Activated B cell treated with CpG ODN at 0.5 μM for 24 hours (primary cell): ENCODE results near the gene CNGA1. TPM values are rescaled to one million over a fixed set of nuclear protein-coding genes. Genes with fewer than 3 reads are reported as not detected.
A peak's percentile ranks its signal among the peaks of the same experiment; 100 is the strongest.

Experiments
- ATAC-seq: fragments of 200-7000 bp; cut with Tn5 transposase; one replicate; pipeline ENCODE4 v1.10.0; 2021; ENCODE audit warnings: low read depth, mild to moderate bottlenecking, moderate library complexity
- CTCF ChIA-PET: fragments of 350-600 bp; sonication (Branson Sonifier 250); formaldehyde crosslinking; loops from one replicate; lab custom pipeline; 2021; ENCODE audit warnings: antibody characterized with exemption; lab: Charles Lee
- POLR2A ChIA-PET: fragments of 350-600 bp; sonication (Branson Sonifier 250); formaldehyde crosslinking; loops from one replicate; lab custom pipeline; 2021; ENCODE audit warnings: antibody characterized with exemption; lab: Charles Lee
- DNase-seq: peaks from one replicate; pipeline ENCODE4 v3.0.0; 2022
- H3K27ac Mint-ChIP-seq: one replicate; pipeline ENCODE4 v1.8.0; 2020; ENCODE audit warnings: mixed read lengths
- H3K27me3 Mint-ChIP-seq: one replicate; pipeline ENCODE4 v1.8.0; 2021; ENCODE audit warnings: mixed read lengths
- H3K36me3 Mint-ChIP-seq: one replicate; pipeline ENCODE4 v1.8.0; 2021; ENCODE audit warnings: low read depth, mixed read lengths
- H3K4me1 Mint-ChIP-seq: one replicate; pipeline ENCODE4 v1.8.0; 2021; ENCODE audit warnings: mixed read lengths
- H3K4me3 Mint-ChIP-seq: one replicate; pipeline ENCODE4 v1.8.0; 2020; ENCODE audit warnings: mild to moderate bottlenecking, mixed read lengths
- H3K9me3 Mint-ChIP-seq: one replicate; pipeline ENCODE4 v1.8.0; 2020; ENCODE audit warnings: mixed read lengths
- CTCF ChIP-seq: fragments of 200-600 bp; IDR thresholded peaks from one replicate; pipeline ENCODE4 v1.8.0; 2022; ENCODE audit warnings: antibody characterized with exemption, mild to moderate bottlenecking
- intact Hi-C: fragments of 100-400 bp; cut with micrococcal nuclease; formaldehyde crosslinking; loops from one replicate; pipeline ENCODE4 v1.15.1; 2024
- total RNA-seq: library from RNA; stranded (reverse); gene quantifications from 2 replicates; pipeline ENCODE4 v1.2.3, GENCODE V29; 2022

The CNGA1 gene
- total RNA-seq, 1 donor from 2014 or later = not detected

- ATAC-seq = no peak
- no peak for TF ChIP-seq CTCF
- ChIA-PET POLR2A (interaction anchor here (1.2 kb wide), 1 partner anchor 8 kb away, joined by 8 read pairs; no protein-coding TSS in a partner anchor), CTCF (no interaction called here)
- Mint-ChIP-seq H3K27ac (no peak overlapping the region), H3K9me3 (no peaks in the 10 kb centered on the region), H3K27me3 (peaks cover 17% of the 10 kb centered on the region), H3K4me3 (no peak overlapping the region), H3K36me3 (no peaks in the 10 kb centered on the region), H3K4me1 (peaks cover 66% of the 10 kb centered on the region)
- DNase-seq = no peak
- intact Hi-C loops = no loop called here
Measured at GRCh38 chr4:48038666-48039065, 22.2 kb upstream of the CNGA1 start.

- no peak for TF ChIP-seq CTCF
- Mint-ChIP-seq H3K4me1 (peaks cover 53% of the 10 kb centered on the region), H3K4me3 (peak overlapping the region; percentile 58), H3K27me3 (peaks cover 8% of the 10 kb centered on the region), H3K36me3 (no peaks in the 10 kb centered on the region), H3K27ac (peak overlapping the region; percentile 92), H3K9me3 (no peaks in the 10 kb centered on the region)
- no peak for DNase-seq
- ATAC-seq = no peak
- intact Hi-C loops = loop anchor here (2.0 kb wide), 2 partner anchors 122 to 744 kb away; partner anchors contain the start of genes FRYL and NFXL1
- POLR2A ChIA-PET = interaction anchor here (0.6 to 1.6 kb wide), 3 partner anchors 10 to 230 kb away, joined by 3 to 60 read pairs (median 3); no protein-coding TSS in a partner anchor
- CTCF ChIA-PET = interaction anchor here (5.3 kb wide), 1 partner anchor 11 kb away, joined by 54 read pairs; no protein-coding TSS in a partner anchor
Measured at GRCh38 chr4:48037117-48037462, 20.6 kb upstream of the CNGA1 start.

GRCh38 chr4:48035952-48036351 is 19.5 kb upstream of the CNGA1 start:
- ATAC-seq (no peak), DNase-seq (no peak)
- peak overlapping the region; percentile 92 for H3K27ac Mint-ChIP-seq
- no peaks in the 10 kb centered on the region for H3K27me3 Mint-ChIP-seq
- POLR2A ChIA-PET = interaction anchor here (0.8 to 1.6 kb wide), 3 partner anchors 11 to 51 kb away, joined by 3 to 60 read pairs (median 5); no protein-coding TSS in a partner anchor
- no peak overlapping the region for H3K4me3 Mint-ChIP-seq
- H3K36me3 Mint-ChIP-seq = no peaks in the 10 kb centered on the region
- intact Hi-C loops = loop anchor here (1.0 to 2.0 kb wide), 4 partner anchors 11 to 745 kb away; partner anchors contain the start of genes FRYL, NFXL1 and TEC
- TF ChIP-seq CTCF = no peak
- CTCF ChIA-PET = interaction anchor here (0.8 to 5.3 kb wide), 4 partner anchors 12 to 51 kb away, joined by 3 to 90 read pairs (median 28); partner anchors contain the start of genes CNGA1 and NIPAL1
- H3K4me1 Mint-ChIP-seq = peaks cover 46% of the 10 kb centered on the region
- H3K9me3 Mint-ChIP-seq = no peaks in the 10 kb centered on the region

GRCh38 chr4:48033825-48034413 is 17.4 kb upstream of the CNGA1 start:
- Mint-ChIP-seq H3K36me3 (no peaks in the 10 kb centered on the region), H3K4me3 (no peak overlapping the region), H3K27ac (peak overlapping the region; percentile 36), H3K27me3 (peaks cover 2% of the 10 kb centered on the region), H3K4me1 (peaks cover 46% of the 10 kb centered on the region), H3K9me3 (no peaks in the 10 kb centered on the region)
- CTCF ChIA-PET = interaction anchor here (0.7 to 5.3 kb wide), 14 partner anchors 10 to 105 kb away, joined by 3 to 90 read pairs (median 4); no protein-coding TSS in a partner anchor
- DNase-seq (no peak), ATAC-seq (peak; percentile 69)
- intact Hi-C loops = loop anchor here (1.0 to 2.0 kb wide), 3 partner anchors 13 to 53 kb away; partner anchors contain the start of genes CNGA1 and NIPAL1
- TF ChIP-seq CTCF = peak; percentile 23
- POLR2A ChIA-PET = interaction anchor here (1.9 kb wide), 1 partner anchor 13 kb away, joined by 17 read pairs; no protein-coding TSS in a partner anchor

- DNase-seq (no peak), ATAC-seq (no peak)
- TF ChIP-seq CTCF = no peak
- Mint-ChIP-seq H3K4me1 (peaks cover 49% of the 10 kb centered on the region), H3K27me3 (peaks cover 6% of the 10 kb centered on the region), H3K4me3 (no peak overlapping the region), H3K9me3 (no peaks in the 10 kb centered on the region), H3K27ac (no peak overlapping the region), H3K36me3 (no peaks in the 10 kb centered on the region)
- ChIA-PET POLR2A (interaction anchor here (1.9 kb wide), 1 partner anchor 14 kb away, joined by 17 read pairs; no protein-coding TSS in a partner anchor), CTCF (interaction anchor here (0.7 to 5.3 kb wide), 11 partner anchors 11 to 104 kb away, joined by 3 to 90 read pairs (median 5); no protein-coding TSS in a partner anchor)
- intact Hi-C loops = loop anchor here (2.0 kb wide), 1 partner anchor 13 kb away; no protein-coding TSS in a partner anchor
Measured at GRCh38 chr4:48033412-48033811, 16.9 kb upstream of the CNGA1 start.
